ENCODE measurements around the gene SKIL. TPM values are rescaled to one million over a fixed set of nuclear protein-coding genes. Genes with fewer than 3 reads are reported as not detected.

The SKIL gene
- total RNA-seq (2021) (43.2 and 47.9 TPM in 2 replicates), Bru-seq, nascent RNA (percentile 86 among the genes with signal in this experiment), BruChase-seq, experiment 1, labeled RNA remaining after a 2-hour chase (percentile 96 among the genes with signal in this experiment), BruChase-seq, experiment 2, labeled RNA remaining after a 6-hour chase (percentile 88 among the genes with signal in this experiment)
- long read RNA-seq, full-length matches to known transcripts: 20 of 27 reads
- long read RNA-seq, partial matches to known transcripts: 1 of 27 reads
- long read RNA-seq, other reads (novel, unspliced or antisense): 6 of 27 reads

- peak within 1 kb of the TSS; percentile 96 for H3K27ac ChIP-seq (ENCODE audit: low read depth, low read length, poor library complexity, severe bottlenecking)
- TF ChIP-seq EZH2 (IDR thresholded peaks at IDR 0.05; ENCODE audit: borderline replicate concordance, low read depth, low read length, poor library complexity, severe bottlenecking): no peak
- TF ChIP-seq, protein P1, sequence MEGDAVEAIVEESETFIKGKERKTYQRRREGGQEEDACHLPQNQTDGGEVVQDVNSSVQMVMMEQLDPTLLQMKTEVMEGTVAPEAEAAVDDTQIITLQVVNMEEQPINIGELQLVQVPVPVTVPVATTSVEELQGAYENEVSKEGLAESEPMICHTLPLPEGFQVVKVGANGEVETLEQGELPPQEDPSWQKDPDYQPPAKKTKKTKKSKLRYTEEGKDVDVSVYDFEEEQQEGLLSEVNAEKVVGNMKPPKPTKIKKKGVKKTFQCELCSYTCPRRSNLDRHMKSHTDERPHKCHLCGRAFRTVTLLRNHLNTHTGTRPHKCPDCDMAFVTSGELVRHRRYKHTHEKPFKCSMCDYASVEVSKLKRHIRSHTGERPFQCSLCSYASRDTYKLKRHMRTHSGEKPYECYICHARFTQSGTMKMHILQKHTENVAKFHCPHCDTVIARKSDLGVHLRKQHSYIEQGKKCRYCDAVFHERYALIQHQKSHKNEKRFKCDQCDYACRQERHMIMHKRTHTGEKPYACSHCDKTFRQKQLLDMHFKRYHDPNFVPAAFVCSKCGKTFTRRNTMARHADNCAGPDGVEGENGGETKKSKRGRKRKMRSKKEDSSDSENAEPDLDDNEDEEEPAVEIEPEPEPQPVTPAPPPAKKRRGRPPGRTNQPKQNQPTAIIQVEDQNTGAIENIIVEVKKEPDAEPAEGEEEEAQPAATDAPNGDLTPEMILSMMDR (conservative IDR thresholded peaks at IDR 0.05; ENCODE audit: low read depth, low read length): no peak
- peak; percentile 98 for DNase-seq (ENCODE audit: low spot score)
- no peaks in the 10 kb centered on the region for H3K27me3 ChIP-seq (replicated peaks; ENCODE audit: insufficient read depth, low read depth, low read length, poor library complexity)
- intact Hi-C loops (cut with micrococcal nuclease; ENCODE audit: unreplicated experiment): loop anchor here (5.0 kb wide), 1 partner anchor 135 kb away; the partner anchor contains the start of gene PRKCI
- ChIA-PET POLR2A (ENCODE audit: low non-redundant PET) (interaction anchor here (0.6 kb wide), 1 partner anchor 419 kb away, joined by 7 read pairs; no protein-coding TSS in a partner anchor), CTCF (interaction anchor here (0.6 to 1.1 kb wide), 4 partner anchors 8 to 492 kb away, joined by 4 to 10 read pairs (median 6); no protein-coding TSS in a partner anchor)
- H3K4me1 ChIP-seq (ENCODE audit: insufficient read depth, low read length, poor library complexity, severe bottlenecking): peaks cover 33% of the 10 kb centered on the region
- peaks cover 8% of the 10 kb centered on the region for H3K36me3 ChIP-seq (ENCODE audit: insufficient read depth, low read length, poor library complexity, severe bottlenecking)
- peak within 1 kb of the TSS; percentile 96 for H3K4me3 ChIP-seq (ENCODE audit: low read depth, low read length, poor library complexity, severe bottlenecking)
- BruUV-seq (replicated peaks): no TSS peak
- H3K9me3 ChIP-seq (ENCODE audit: low read depth, low read length, poor library complexity, severe bottlenecking): no peaks in the 10 kb centered on the region
Measured at GRCh38 chr3:170357176-170358041, at the start of gene SKIL. Gene SKIL (plus strand): TSS chr3:170357715. CDS start chr3:170360332, 2,617 bp downstream.

DNA sequence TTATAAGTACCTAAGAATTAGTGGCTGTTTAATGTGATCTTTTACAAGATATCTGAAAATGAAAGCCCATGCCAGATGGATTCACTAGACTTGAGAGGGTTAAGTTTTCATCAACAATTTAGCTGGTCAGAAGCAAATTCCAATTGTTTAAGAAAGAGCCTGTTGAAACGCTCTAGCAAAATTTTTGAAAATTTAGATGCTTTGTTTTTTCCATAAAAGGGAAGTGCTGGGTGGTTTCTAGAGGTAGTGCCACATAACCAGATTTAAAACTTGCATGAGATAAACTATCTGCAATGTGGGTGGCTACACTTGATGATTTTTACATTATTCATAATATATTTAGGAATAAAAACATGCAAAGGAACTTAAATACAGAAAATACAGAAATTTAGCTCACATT, 48.5 kb upstream of the SKIL start:
- no TSS peak for BruUV-seq (replicated peaks)
- POLR2A ChIA-PET (ENCODE audit: low non-redundant PET): no interaction called here
- no peaks in the 10 kb centered on the region for H3K27me3 ChIP-seq (replicated peaks; ENCODE audit: insufficient read depth, low read depth, low read length, poor library complexity)

DNA sequence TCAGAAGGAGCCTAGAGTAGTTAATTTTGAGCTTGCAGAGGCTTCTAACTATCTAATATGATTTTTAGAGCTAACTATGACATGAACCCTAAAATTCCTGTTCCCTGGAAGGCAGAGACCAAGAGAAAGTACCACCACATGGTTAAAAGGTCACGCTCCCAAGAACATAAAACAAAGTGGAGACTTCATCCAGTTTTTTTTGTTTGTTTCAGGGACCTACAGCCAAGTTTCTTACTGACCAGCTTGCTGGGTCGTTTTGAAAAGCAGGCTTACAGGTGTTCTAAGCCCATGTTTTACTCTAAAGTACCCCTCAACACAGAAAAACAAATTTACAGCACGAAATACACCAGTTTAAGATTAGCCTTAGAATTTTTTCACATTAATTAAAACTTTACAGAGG, 39.6 kb upstream of the SKIL start:
- CTCF ChIA-PET: no interaction called here
- H3K27me3 ChIP-seq (replicated peaks; ENCODE audit: insufficient read depth, low read depth, low read length, poor library complexity): no peaks in the 10 kb centered on the region
- no peaks in the 10 kb centered on the region for H3K36me3 ChIP-seq (ENCODE audit: insufficient read depth, low read length, poor library complexity, severe bottlenecking)
- TF ChIP-seq, protein P1 (conservative IDR thresholded peaks at IDR 0.05; ENCODE audit: low read depth, low read length): no peak
- TF ChIP-seq EZH2 (IDR thresholded peaks at IDR 0.05; ENCODE audit: borderline replicate concordance, low read depth, low read length, poor library complexity, severe bottlenecking): no peak
- H3K4me1 ChIP-seq (ENCODE audit: insufficient read depth, low read length, poor library complexity, severe bottlenecking): no peaks in the 10 kb centered on the region
- no peak overlapping the region for H3K4me3 ChIP-seq (ENCODE audit: low read depth, low read length, poor library complexity, severe bottlenecking)
- DNase-seq (ENCODE audit: low spot score): no peak
- BruUV-seq (replicated peaks): no TSS peak
- intact Hi-C loops (cut with micrococcal nuclease; ENCODE audit: unreplicated experiment): no loop called here
- no peak overlapping the region for H3K27ac ChIP-seq (ENCODE audit: low read depth, low read length, poor library complexity, severe bottlenecking)
- POLR2A ChIA-PET (ENCODE audit: low non-redundant PET): no interaction called here
- no peaks in the 10 kb centered on the region for H3K9me3 ChIP-seq (ENCODE audit: low read depth, low read length, poor library complexity, severe bottlenecking)

More for the DNA sequence above, 48.5 kb upstream of the SKIL start:
- TF ChIP-seq EZH2 (IDR thresholded peaks at IDR 0.05; ENCODE audit: borderline replicate concordance, low read depth, low read length, poor library complexity, severe bottlenecking): no peak
- TF ChIP-seq, protein P1 (conservative IDR thresholded peaks at IDR 0.05; ENCODE audit: low read depth, low read length): no peak
- H3K4me1 ChIP-seq (ENCODE audit: insufficient read depth, low read length, poor library complexity, severe bottlenecking): no peaks in the 10 kb centered on the region
- no peak overlapping the region for H3K4me3 ChIP-seq (ENCODE audit: low read depth, low read length, poor library complexity, severe bottlenecking)
- intact Hi-C loops (cut with micrococcal nuclease; ENCODE audit: unreplicated experiment): no loop called here
- CTCF ChIA-PET: no interaction called here
- H3K27ac ChIP-seq (ENCODE audit: low read depth, low read length, poor library complexity, severe bottlenecking): no peak overlapping the region
- H3K36me3 ChIP-seq (ENCODE audit: insufficient read depth, low read length, poor library complexity, severe bottlenecking): peaks cover 4% of the 10 kb centered on the region
- no peaks in the 10 kb centered on the region for H3K9me3 ChIP-seq (ENCODE audit: low read depth, low read length, poor library complexity, severe bottlenecking)
- DNase-seq (ENCODE audit: low spot score): no peak
